Activated CD8-positive, alpha-beta memory T cell treated with anti-CD3 and anti-CD28 coated beads, Interleukin-2, amount 10 ng/mL, durations not matched to agents 7 days and 5 days (primary cell): Measurements from ENCODE around the gene CACNA2D3. TPM values are rescaled to one million over a fixed set of nuclear protein-coding genes. Genes with fewer than 3 reads are reported as not detected.

Experiments used
- ATAC-seq: fragments of 150-1000 bp; cut with Tn5 transposase; one replicate; pipeline ENCODE4 v1.10.0; 2021; ENCODE audit warnings: moderate library complexity
- CTCF ChIA-PET: fragments of 350-600 bp; sonication (Branson Sonifier 250); formaldehyde crosslinking; loops from one replicate; lab custom pipeline; 2021; ENCODE audit warnings: antibody characterized with exemption; lab: Charles Lee
- DNase-seq: peaks from one replicate; pipeline ENCODE4 v3.0.0-alpha.2; 2020
- H3K27ac Mint-ChIP-seq: one replicate; pipeline ENCODE4 v1.8.0; 2021; ENCODE audit warnings: mild to moderate bottlenecking, mixed read lengths
- H3K27me3 Mint-ChIP-seq: one replicate; pipeline ENCODE4 v1.8.0; 2021; ENCODE audit warnings: mixed read lengths
- H3K36me3 Mint-ChIP-seq: one replicate; pipeline ENCODE4 v1.8.0; 2021; ENCODE audit warnings: mild to moderate bottlenecking, mixed read lengths
- H3K4me1 Mint-ChIP-seq: one replicate; pipeline ENCODE4 v1.8.0; 2021; ENCODE audit warnings: mixed read lengths
- H3K4me3 Mint-ChIP-seq: one replicate; pipeline ENCODE4 v1.8.0; 2021; ENCODE audit warnings: mild to moderate bottlenecking, moderate library complexity, mixed read lengths
- H3K9me3 Mint-ChIP-seq: one replicate; pipeline ENCODE4 v1.8.0; 2022; ENCODE audit warnings: low read depth, mixed read lengths
- total RNA-seq, 2 experiments: library from RNA; stranded (reverse); gene quantifications; one replicate each; pipeline ENCODE4 v1.2.3, GENCODE V29; 2021

Gene CACNA2D3
- total RNA-seq, 2 experiments from 2014 or later = not detected

DNA sequence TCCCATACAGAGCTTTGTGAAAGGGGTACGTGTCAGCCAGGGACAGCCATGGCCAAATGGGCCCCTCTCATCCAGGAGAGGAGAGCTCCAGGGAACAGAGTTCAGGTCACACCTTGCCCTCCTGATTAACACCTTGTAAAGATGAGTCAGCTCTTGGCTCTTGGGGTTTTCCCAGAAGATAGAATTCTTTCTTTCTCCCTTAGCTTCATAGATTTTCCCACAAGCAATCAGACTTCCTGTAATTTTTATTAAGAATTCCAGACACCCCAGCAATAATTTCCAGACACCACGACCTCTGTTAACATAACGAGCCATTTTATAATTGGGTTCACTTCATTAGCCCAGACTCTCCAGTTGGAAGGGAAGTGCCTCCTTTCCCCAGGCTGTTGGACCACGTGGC, 719.1 kb downstream of the CACNA2D3 start:
- no peak overlapping the region for H3K4me3 Mint-ChIP-seq
- H3K36me3 Mint-ChIP-seq = no peaks in the 10 kb centered on the region
- H3K9me3 Mint-ChIP-seq = no peaks in the 10 kb centered on the region
- DNase-seq (no peak), ATAC-seq (no peak)
- CTCF ChIA-PET = no interaction called here
- H3K27me3 Mint-ChIP-seq = no peaks in the 10 kb centered on the region
- no peak overlapping the region for H3K27ac Mint-ChIP-seq
- no peaks in the 10 kb centered on the region for H3K4me1 Mint-ChIP-seq

DNA sequence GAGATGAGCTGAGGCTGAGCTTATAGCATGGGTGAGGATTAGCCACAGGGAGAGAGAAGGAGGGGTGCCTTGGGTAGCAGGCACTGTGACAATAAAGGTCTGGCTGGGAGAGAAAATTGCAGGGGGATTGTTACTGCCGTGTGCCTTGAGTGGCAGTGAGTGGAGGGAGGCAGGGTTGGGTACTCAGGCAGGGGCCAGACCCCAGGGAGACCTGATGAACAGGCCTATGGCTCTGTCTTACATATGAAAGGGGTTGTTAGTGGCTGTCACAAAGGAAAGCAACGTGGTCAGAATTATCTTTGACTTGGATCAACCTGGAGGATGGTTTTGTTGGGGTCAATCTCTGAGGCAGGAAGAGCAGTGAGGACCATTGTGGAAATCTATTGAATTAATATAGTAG, 721.0 kb downstream of the CACNA2D3 start:
- Mint-ChIP-seq H3K9me3 (no peaks in the 10 kb centered on the region), H3K36me3 (no peaks in the 10 kb centered on the region), H3K4me1 (no peaks in the 10 kb centered on the region), H3K27ac (no peak overlapping the region), H3K27me3 (no peaks in the 10 kb centered on the region), H3K4me3 (no peak overlapping the region)
- ATAC-seq (no peak), DNase-seq (no peak)
- CTCF ChIA-PET = no interaction called here

DNA sequence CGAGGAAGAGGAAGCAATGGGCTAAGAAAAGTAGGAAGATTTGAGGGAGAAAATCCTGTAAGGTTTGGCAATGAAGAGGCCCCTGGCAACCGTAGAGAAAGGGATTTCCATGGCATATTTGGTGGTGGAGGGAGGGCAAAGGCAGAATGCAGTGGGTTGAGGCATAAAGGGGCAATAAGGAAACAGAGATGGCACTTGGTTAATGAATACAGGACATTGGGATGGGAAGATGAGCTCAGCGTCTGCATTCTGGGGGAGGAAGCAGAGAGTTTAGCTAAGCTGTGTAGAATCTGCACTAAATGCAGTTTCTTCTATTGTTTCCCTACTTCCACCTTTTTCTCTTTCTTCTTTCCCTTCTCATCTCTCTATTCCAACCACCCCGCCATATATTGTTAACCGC, 721.9 kb downstream of the CACNA2D3 start:
- H3K27me3 Mint-ChIP-seq = no peaks in the 10 kb centered on the region
- H3K36me3 Mint-ChIP-seq = no peaks in the 10 kb centered on the region

DNA sequence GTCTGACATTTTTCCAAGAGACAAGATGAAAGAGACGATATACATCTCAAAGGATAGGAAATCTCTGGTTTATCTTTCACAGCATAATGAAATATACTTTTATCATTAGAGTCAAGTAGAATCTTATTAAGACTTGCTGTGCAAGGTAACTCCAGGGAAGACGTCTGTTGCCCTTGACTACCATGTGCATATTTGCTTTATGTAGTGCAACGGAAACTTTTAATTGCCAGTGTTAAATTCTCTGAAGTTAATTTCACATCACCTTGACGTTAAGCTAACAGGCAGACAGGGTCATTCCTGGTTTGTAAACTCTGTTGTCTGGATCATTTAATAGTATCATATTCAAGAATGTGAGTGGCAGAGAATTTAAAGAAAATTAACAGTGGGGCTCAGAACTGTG, 722.7 kb downstream of the CACNA2D3 start:
- no peaks in the 10 kb centered on the region for H3K36me3 Mint-ChIP-seq
- H3K4me3 Mint-ChIP-seq = no peak overlapping the region
- ATAC-seq (no peak), DNase-seq (no peak)
- H3K9me3 Mint-ChIP-seq = no peaks in the 10 kb centered on the region
- no peaks in the 10 kb centered on the region for H3K4me1 Mint-ChIP-seq
- CTCF ChIA-PET = interaction anchor here (1.5 kb wide), 1 partner anchor 14 kb away, joined by 3 read pairs; no protein-coding TSS in a partner anchor
- no peaks in the 10 kb centered on the region for H3K27me3 Mint-ChIP-seq
- no peak overlapping the region for H3K27ac Mint-ChIP-seq

More for the DNA sequence above, 721.9 kb downstream of the CACNA2D3 start:
- no peak for DNase-seq
- Mint-ChIP-seq H3K27ac (peak overlapping the region; percentile 30), H3K4me3 (no peak overlapping the region), H3K9me3 (no peaks in the 10 kb centered on the region), H3K4me1 (no peaks in the 10 kb centered on the region)
- ATAC-seq = no peak
- CTCF ChIA-PET = interaction anchor here (1.5 kb wide), 1 partner anchor 13 kb away, joined by 3 read pairs; no protein-coding TSS in a partner anchor

DNA sequence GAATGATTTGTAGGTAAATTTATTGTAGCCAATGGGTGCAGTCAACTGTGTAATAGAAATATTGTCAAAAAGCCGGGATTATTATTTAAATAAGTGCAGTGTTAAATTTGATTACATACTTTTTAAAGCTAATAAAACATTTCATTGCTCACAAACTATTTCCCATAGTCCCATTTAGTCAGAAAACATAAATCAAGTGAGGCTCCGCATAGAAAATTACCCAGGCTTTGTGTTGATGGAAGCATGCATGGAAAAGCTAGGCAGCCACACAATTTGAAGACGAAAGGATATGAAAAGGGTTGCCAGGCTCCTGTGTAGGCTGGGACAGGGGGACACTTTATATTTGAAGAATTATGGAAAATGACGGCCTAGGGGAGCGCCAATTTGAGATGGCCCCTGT, 723.2 kb downstream of the CACNA2D3 start:
- CTCF ChIA-PET = interaction anchor here (1.5 kb wide), 1 partner anchor 15 kb away, joined by 3 read pairs; no protein-coding TSS in a partner anchor
- H3K4me1 Mint-ChIP-seq = no peaks in the 10 kb centered on the region
- ATAC-seq = no peak
- H3K4me3 Mint-ChIP-seq = no peak overlapping the region
- H3K27me3 Mint-ChIP-seq = no peaks in the 10 kb centered on the region
- H3K9me3 Mint-ChIP-seq = no peaks in the 10 kb centered on the region
- no peaks in the 10 kb centered on the region for H3K36me3 Mint-ChIP-seq
- H3K27ac Mint-ChIP-seq = no peak overlapping the region
- DNase-seq = no peak

DNA sequence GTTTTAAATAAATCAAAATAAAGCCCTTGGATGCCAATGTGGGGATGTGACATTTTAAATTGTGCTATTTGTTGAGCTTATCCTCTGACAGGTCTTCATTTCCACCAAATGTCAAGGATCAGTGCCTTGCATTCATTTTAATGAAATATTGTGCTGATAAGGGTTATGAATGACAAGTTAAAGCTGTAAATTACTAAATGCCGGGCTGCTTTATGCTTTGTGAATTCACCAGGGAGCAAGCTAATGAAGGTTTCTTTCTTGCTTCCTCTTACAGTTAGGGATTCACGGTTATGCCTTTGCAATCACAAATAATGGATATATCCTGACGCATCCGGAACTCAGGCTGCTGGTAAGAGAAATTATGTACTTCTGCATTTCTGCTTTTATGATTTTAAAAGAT, 723.8 kb downstream of the CACNA2D3 start:
- Mint-ChIP-seq H3K9me3 (no peaks in the 10 kb centered on the region), H3K27ac (no peak overlapping the region), H3K36me3 (no peaks in the 10 kb centered on the region), H3K27me3 (no peaks in the 10 kb centered on the region), H3K4me1 (no peaks in the 10 kb centered on the region), H3K4me3 (no peak overlapping the region)
- no peak for ATAC-seq
- DNase-seq = no peak
- CTCF ChIA-PET = no interaction called here

DNA sequence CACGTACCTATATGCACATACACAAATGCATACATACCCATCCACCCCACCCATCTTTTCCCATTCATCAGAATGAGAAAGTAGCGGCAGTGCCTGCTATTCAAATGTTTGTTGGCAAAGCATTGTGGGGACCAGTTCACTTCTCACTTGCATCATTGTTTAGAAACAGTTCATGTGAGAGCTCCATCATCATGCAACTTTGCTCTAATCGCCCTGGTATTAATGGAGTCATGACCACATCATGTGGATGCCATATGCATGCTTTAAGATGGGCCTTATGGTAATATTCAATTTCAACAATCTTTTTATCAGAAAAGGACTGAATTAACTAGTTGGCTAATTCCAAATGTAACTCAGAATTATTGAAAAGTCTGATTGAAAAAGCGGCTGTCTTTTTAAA, 725.0 kb downstream of the CACNA2D3 start:
- no peak for ATAC-seq
- CTCF ChIA-PET = no interaction called here

DNA sequence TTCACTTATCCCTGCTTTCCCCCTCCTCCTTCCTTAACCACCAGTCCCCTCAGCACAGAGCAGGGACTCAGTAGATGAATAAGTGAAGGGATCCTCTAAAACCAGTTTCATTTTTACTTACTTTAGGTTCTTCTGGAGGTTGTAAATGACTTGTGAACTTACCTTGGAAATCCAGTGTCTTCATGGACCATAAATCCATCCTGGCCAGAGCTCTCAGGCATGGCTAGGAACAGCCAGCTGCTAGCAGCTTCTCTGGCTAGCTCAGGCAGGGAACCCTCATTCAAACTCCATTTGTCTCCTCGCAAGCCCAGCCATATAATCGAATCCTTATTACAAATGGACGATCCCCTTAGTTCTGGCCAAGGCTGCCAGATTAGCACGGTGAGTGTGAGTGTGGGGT, 727.0 kb downstream of the CACNA2D3 start:
- Mint-ChIP-seq H3K4me1 (no peaks in the 10 kb centered on the region), H3K4me3 (no peak overlapping the region), H3K36me3 (no peaks in the 10 kb centered on the region), H3K9me3 (no peaks in the 10 kb centered on the region), H3K27me3 (no peaks in the 10 kb centered on the region), H3K27ac (no peak overlapping the region)
- ATAC-seq = no peak
- CTCF ChIA-PET = no interaction called here
- no peak for DNase-seq

More for the DNA sequence above, 725.0 kb downstream of the CACNA2D3 start:
- Mint-ChIP-seq H3K9me3 (no peaks in the 10 kb centered on the region), H3K27me3 (no peaks in the 10 kb centered on the region), H3K27ac (no peak overlapping the region), H3K4me3 (no peak overlapping the region), H3K36me3 (no peaks in the 10 kb centered on the region), H3K4me1 (no peaks in the 10 kb centered on the region)
- no peak for DNase-seq

DNA sequence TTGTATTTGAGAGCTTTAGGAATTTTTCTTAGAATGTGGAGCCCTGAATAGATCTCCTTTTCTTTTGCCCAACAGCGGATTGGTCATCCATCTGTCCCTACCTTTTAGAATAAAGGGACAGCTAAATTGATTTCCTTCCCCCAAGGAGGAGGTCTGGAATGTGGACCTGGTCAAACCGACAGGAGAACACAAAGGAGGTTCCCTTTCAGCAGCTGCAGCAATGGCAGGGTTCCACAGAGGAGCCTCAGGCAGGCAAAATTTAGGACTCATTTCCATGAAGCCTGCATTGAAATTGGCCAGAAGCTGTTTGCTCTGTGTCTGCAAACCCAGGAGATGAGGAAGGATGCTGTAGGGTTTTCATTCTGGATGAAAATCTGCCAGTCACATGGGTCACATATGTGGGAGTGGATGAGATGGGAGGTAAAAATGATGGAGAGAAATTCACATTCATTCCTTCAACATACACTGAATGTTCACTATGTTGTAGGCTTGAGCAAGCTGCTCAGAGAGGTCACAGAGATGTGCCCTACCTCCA, 728.2 kb downstream of the CACNA2D3 start:
- Mint-ChIP-seq H3K36me3 (no peaks in the 10 kb centered on the region), H3K27ac (no peak overlapping the region), H3K4me1 (no peaks in the 10 kb centered on the region), H3K4me3 (no peak overlapping the region), H3K27me3 (no peaks in the 10 kb centered on the region), H3K9me3 (no peaks in the 10 kb centered on the region)
- CTCF ChIA-PET = no interaction called here
- DNase-seq (no peak), ATAC-seq (no peak)

DNA sequence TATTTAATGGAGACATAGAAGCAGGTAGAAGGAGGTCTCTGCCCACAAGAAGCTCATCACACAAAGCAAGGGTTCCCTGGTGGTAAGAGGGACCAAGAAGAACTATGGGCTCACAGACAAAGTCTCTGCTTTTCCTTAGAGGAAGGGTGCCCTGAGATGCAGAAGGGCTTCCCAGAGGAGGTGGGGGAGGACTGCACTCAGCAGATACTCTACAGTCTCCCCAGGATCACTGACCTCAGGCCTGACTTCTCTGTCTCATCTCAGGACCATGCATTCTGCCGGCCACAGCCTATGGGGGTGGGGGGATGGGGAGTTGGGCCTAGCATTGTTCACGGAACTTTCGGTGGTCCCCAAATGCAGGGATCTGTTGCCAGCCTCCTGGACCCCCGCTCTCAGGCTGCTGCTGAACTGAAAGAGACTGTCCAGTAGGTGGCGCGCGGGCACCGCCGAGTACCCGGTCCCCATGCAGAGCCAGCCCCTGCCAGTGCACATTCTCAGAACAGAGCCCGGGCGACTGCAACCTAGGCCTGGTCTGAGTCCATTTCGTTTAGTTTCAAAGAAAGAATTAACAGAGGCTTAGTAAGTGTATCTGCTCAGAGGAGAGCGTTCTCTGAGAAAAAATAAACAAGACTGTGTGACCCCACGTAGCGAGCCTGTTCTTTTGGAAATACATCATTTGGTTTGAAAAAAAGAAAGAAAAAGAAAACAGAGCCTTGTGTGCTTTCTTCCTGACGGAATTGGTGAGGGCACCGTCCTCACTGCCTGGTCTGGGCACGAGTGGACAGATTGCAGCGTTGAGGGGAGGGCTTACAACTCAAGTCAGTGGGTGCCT, 731.4 kb downstream of the CACNA2D3 start:
- H3K27ac Mint-ChIP-seq = no peak overlapping the region
- no peak overlapping the region for H3K4me3 Mint-ChIP-seq
- H3K36me3 Mint-ChIP-seq = no peaks in the 10 kb centered on the region
- H3K4me1 Mint-ChIP-seq = no peaks in the 10 kb centered on the region
- DNase-seq (peak; percentile 51), ATAC-seq (peak; percentile 47)
- H3K27me3 Mint-ChIP-seq = no peaks in the 10 kb centered on the region
- CTCF ChIA-PET = interaction anchor here (0.8 kb wide), 1 partner anchor 208 kb away, joined by 3 read pairs; no protein-coding TSS in a partner anchor
- H3K9me3 Mint-ChIP-seq = no peaks in the 10 kb centered on the region

DNA sequence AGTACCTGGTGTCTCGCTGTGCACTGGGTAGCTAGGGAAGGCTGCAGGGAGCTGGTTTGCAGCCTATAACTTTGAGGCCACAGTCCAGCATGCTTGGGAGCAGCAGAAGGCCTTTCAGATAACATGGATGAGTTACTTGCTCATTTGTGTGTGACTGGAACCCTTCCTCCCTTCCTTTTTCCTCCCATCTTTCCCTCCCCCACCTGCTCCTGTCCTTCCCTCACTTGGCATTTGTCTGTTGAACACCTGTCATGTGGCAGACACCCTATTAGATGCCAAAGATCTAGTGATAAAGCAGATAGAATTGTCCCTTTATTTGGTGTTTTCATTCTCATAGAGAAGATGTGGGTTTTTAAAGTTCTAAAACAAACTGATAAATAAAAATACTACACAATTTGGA, 733.9 kb downstream of the CACNA2D3 start:
- H3K36me3 Mint-ChIP-seq = no peaks in the 10 kb centered on the region
- CTCF ChIA-PET = no interaction called here
- no peaks in the 10 kb centered on the region for H3K27me3 Mint-ChIP-seq
- peaks cover 2% of the 10 kb centered on the region for H3K9me3 Mint-ChIP-seq
- no peak overlapping the region for H3K27ac Mint-ChIP-seq
- no peak for ATAC-seq
- no peaks in the 10 kb centered on the region for H3K4me1 Mint-ChIP-seq
- H3K4me3 Mint-ChIP-seq = no peak overlapping the region
- DNase-seq = no peak

DNA sequence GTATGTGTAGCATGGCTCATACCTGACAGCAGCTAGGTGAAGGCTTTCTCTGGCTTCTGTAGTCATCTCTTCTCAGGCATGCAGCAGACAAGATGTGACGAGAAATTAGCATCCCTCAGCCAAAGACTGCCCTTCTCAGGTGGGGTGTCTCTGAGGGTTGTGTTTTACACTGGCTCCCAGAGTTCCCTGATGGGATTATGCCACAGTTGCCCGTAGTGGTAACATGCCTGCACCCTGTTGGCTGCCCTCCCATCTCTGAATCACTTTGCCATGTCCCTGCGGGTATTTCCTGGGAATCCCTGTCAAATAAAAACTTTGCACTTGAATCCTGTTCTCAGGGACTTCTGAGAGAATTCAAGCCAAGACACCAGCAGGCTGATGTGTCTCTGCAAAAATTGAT, 735.0 kb downstream of the CACNA2D3 start:
- H3K4me3 Mint-ChIP-seq = no peak overlapping the region

DNA sequence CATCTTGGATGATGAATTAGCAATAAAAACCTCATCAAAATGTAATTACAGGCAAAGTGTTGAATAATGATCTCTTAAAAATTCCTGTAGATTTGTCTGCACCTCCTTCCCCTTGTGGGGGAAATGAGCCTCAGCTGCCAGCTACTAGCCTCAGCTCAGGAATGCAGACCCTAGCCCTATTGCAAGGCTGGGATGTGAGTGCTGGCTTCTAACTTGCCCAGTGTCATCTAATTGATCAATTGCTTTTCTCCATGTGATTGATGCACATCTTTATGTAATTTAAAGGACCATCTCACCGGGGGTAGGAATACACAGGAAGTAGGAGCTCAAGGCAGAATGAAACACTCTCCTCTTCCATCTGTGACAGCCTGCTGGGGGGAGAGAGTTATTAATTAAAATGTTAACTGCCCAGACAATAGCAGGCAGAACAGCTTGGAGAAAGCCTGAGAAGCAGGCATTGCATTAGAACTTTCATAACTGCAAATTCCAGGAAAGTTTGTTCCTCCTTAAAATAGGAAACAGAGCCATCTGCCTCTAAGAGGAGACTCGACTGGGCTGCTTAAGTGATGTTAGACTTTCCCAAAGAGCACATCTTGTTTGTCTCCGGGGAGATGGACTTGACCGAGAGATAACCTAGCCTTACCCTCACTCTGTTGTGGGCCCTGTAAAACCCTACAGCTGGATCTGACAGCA, 735.9 kb downstream of the CACNA2D3 start:
- Mint-ChIP-seq H3K27ac (no peak overlapping the region), H3K4me3 (no peak overlapping the region), H3K36me3 (no peaks in the 10 kb centered on the region), H3K9me3 (peaks cover 2% of the 10 kb centered on the region), H3K4me1 (peaks cover 4% of the 10 kb centered on the region), H3K27me3 (no peaks in the 10 kb centered on the region)
- ATAC-seq (no peak), DNase-seq (no peak)
- CTCF ChIA-PET = no interaction called here

More for the DNA sequence above, 735.0 kb downstream of the CACNA2D3 start:
- no peaks in the 10 kb centered on the region for H3K27me3 Mint-ChIP-seq
- H3K4me1 Mint-ChIP-seq = no peaks in the 10 kb centered on the region
- CTCF ChIA-PET = no interaction called here
- H3K9me3 Mint-ChIP-seq = peaks cover 2% of the 10 kb centered on the region
- DNase-seq (no peak), ATAC-seq (no peak)
- no peak overlapping the region for H3K27ac Mint-ChIP-seq
- H3K36me3 Mint-ChIP-seq = no peaks in the 10 kb centered on the region
